NOMO-1 treated with dmso at 0.1 percent for 144 hours (cell line): ENCODE measurements around the gene WNK3.
"Not testable (repeated sequence)": the region's sequence is repeated elsewhere in the genome, so short reads cannot be mapped to it uniquely, and the experiment has no call there.

Source experiments
- DNase-seq: peaks from one replicate; lab custom pipeline; 2025; ENCODE audit not compliant: unreplicated experiment; lab: John Stamatoyannopoulos, UW

Gene WNK3

DNA sequence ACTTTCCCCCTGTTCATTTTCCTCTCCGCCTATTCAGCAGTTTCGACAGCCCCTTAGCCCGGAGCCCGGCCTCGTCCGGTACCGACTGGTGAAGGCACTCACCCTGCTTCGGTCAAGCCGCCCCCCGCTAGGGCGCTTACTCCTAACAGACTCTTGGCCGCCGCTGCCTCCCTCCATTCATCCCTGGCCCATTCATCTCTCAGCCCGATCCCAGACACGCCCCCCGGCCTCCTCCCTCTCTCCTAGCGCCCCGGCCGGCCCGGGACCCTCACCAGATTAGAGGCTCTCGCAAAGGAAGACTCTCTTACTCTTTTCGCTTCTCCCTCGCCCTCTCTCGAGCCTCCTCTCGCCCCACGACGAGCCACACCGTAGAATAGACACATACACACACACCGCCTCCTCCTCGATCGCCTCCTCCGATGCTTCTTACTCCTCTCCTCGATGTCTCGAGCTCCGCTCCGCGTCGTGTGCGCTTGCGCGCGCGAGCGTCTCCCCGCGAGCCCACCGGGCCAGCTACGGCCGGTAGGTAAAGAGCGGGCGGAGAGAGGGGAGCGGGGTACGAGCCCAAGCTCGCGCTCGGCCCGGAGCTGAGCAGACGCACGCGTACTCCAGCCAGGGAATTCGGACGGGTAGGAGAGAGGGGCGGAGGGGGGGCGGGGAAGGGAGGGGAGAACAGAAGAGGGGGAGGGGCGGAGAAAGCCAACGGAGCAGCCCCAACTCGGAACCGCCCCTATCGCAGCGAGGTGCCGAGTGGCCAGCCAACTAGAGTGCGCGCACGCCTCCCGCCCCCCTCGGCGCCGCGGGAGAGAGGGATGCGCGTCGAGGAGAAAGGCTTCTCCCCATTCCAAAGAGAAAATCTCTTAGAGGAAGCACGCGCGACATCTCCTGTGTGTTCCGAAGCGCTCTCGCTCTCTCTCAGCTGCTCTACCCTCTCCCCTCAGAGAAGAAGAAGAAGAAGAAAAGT lies at the start of gene WNK3:
WNK3 (minus strand) TSS at position 633 of the 964 bp plus-strand sequence.
- DNase-seq = no peak

- DNase-seq = no peak
Observed at GRCh38 chrX:54407266-54407665, 49.4 kb upstream of the WNK3 start.

GRCh38 chrX:54397113-54397512 lies 39.3 kb upstream of the WNK3 start:
- no peak for DNase-seq

- DNase-seq = no peak
Observed at GRCh38 chrX:54386314-54386713, 28.5 kb upstream of the WNK3 start.

- not testable (repeated sequence) for DNase-seq
Observed at GRCh38 chrX:54384661-54385060, 26.8 kb upstream of the WNK3 start.

GRCh38 chrX:54359408-54359807 lies 1.6 kb upstream of the WNK3 start:
- no peak for DNase-seq

GRCh38 chrX:54358424-54359211 lies 772 bp upstream of the WNK3 start:
- no peak for DNase-seq

DNA sequence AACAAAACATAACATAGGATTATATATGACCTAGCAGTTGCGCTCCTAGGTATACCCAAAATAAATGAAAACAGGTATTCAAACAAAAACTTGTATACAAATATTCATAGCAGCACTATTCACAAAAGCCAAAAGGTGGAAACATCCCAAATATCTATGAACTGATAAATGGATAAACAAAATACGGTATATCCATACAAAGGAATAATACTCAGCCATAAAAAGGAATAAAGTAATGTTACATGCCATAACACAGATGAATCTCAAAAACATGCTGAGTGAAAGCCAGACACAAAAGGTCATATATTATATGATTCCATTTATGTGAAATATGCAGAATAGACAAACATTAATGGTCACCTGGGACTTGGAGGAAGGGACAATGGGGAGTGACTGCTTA lies 5.2 kb downstream of the WNK3 start:
- no peak for DNase-seq

- DNase-seq = not testable (repeated sequence)
Observed at GRCh38 chrX:54337383-54337782, 20.5 kb downstream of the WNK3 start.

- no peak for DNase-seq
Observed at GRCh38 chrX:54325077-54325476, 32.8 kb downstream of the WNK3 start.

GRCh38 chrX:54320067-54320466 lies 37.8 kb downstream of the WNK3 start:
- DNase-seq = no peak

- no peak for DNase-seq
Observed at GRCh38 chrX:54306379-54306778, 51.5 kb downstream of the WNK3 start.

DNA sequence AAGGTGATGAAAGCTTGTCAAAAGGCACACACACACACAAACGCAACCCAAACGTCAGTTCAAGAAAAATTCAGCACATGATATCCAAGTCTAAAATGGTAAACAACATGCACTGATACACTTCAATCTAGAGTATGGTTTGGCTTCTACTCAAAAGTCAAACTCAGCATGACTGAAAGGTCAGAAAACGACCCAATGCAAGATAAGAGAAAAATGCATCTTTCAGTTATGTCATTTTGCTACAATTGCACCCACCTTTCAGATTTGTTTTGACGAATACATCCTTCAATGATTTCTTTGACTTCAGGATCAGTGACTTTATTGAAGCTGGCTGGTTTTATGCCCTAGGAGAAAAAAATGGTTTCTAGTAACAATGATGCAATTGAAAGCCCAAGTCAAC lies 56.3 kb downstream of the WNK3 start:
- no peak for DNase-seq

DNA sequence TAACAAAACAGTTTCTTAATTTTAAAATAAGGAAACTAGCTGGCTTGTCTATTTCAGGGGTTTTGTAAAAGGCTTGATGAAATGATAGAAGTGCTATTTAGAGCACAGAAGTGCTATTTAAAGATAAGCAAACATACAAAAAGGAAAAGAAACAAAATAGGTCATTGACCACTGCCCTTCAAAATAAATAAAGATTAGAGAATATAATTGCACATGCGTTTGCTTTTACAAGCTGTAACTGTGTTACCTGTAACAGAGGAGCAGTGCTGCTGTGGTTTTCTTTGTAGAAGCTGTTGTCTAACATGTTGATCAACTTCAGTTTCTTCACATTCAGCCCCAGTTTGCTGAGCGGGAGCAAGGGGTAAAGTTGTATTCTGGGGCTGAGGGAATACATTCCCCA lies 63.5 kb downstream of the WNK3 start:
- no peak for DNase-seq

DNA sequence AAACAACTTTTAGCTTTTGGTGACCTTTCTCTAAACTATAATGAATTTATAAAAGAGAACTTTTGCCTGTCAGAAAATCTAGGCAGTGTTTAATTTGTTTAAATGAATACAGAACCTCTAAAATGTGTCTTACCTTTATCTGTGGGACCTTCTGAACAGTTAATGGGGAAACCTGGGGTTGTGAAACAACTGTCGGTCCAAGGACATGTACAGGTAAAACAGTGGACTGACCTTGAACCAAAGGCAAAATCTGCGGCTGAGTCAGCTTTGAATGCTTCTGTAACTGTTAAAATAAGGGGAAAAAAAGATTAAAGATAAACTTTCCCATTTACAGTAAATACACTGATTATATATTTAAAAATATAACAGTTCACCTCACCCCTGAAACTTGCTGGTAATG lies 65.1 kb downstream of the WNK3 start:
- DNase-seq = no peak

DNA sequence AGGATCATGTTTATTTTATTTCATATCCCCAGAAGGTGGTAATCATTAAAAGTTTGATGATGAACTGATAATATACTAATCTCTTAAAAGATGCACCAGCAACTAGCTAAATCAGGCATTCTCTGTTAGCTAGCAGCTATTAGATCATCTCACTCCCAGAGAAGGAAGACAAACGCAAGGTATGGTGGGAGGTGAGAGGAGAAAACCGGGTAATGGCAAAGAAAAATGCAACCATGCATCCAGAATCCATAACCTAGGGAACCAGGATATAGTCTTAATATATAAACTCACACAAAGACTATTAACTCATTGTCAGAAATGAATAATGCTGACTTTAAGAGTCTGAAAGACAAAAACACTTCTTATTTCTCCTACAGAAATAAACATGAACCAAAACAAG lies 66.1 kb downstream of the WNK3 start:
- no peak for DNase-seq

DNA sequence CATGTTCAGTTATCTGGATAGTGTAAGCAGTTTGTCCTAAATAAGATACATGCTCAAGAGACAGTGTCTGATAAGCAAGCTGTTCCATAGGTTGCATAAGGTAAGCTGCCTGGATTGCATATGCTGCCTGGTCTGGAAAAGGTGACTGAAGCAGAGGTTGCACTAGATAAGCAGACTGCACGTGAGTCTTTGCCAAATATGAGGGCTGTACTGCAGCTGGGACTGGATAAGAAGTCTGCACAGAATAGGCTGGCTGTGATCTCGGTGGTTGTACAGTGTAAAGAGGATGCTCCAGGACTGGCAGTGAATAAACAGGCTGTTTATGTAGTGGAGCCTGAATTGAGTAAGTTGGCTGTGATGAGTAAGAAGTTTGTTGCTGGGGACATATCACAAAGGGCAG lies 68.9 kb downstream of the WNK3 start:
- DNase-seq = no peak

DNA sequence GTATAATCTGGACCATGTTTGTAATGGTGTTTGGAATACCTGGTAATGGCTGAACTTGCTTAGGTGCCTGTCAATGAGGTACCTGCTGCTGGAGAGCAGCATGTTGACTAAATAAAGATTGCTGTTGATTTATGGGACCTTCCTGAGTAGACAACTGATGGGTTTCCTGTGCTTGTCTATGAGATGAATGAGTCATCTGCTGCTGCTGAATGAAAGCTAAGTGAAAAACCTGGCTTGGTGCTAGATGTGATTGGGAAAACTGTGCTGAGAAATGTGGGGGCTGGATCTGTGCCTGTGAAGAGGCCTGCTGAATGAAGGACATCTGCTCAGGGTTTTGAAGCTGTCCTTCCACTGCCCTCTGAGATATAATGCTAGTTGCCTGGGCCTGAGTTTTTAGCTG lies 69.6 kb downstream of the WNK3 start:
- DNase-seq = no peak

GRCh38 chrX:54281676-54282075 lies 76.2 kb downstream of the WNK3 start:
- DNase-seq = no peak

DNA sequence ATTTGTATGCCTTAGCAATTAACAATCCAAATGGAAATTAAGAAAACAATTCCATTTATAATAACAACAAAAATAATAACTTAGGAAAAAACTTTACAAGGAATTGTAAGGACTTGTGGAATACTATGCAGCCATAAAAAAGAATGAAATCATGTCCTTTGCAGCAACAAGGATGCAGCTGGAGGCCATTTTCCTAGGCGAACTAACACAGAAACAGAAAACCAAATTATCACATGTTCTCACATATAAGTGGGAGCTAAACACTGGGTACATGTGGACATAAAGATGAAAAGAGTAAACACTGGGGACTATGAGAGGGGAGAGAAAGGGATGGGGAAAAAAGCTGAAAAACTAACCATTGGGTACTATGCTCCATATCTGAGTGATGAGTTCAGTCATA lies 77.4 kb downstream of the WNK3 start:
- no peak for DNase-seq

GRCh38 chrX:54271664-54272063 lies 86.2 kb downstream of the WNK3 start:
- no peak for DNase-seq

DNA sequence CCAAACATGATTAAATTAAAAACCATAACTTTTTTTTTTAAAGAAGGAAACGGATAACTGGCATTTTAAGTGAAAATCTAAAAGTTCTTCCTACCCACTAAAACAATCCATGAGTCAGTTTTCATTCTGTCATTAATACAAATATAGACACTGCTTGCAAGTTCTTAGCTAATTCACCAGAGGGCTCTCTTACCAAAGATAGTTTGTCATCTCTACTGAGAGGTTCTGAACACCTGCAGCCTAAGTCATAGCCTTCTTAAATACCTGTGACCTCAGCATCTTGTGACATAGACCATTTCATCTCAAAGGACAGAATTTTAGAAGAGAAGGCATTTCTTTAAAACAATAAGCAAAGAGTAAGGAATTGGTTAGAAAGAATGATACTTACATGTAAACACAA lies 109.5 kb downstream of the WNK3 start:
- no peak for DNase-seq
